HepG2 (cell line): ENCODE data around the gene FAM234B. TPM values are rescaled to one million over a fixed set of nuclear protein-coding genes. Genes with fewer than 3 reads are reported as not detected.

Experiments used
- ATAC-seq: fragments of 200-7000 bp; cut with Tn5 transposase; 3 replicates; pipeline ENCODE4 v1.9.1; 2020; ENCODE audit warnings: mild to moderate bottlenecking, moderate library complexity
- BruUV-seq: library from RNA; stranded (reverse); fragments of 400-500 nt; replicated peaks from 2 replicates; lab custom pipeline; 2021; lab: Mats Ljungman, UMichigan
- CTCF ChIA-PET: fragments of 300-600 bp; formaldehyde crosslinking; extraction: SDS; loops from one replicate; lab custom pipeline; 2021; ENCODE audit warnings: low total read pairs, inconsistent platforms, low intra/inter-chr PET ratio; lab: Yijun Ruan, JAX
- POLR2A ChIA-PET: fragments of 350-600 bp; sonication (Branson Sonifier 250); formaldehyde crosslinking; loops from one replicate; lab custom pipeline; 2020; ENCODE audit warnings: antibody characterized with exemption, inconsistent platforms; lab: Yijun Ruan, JAX
- DNase-seq: peaks from one replicate; pipeline ENCODE4 v3.0.0-alpha.2; 2015; ENCODE audit warnings: low spot score
- FAIRE-seq: peaks from 3 replicates; lab custom pipeline; 2011; peaks lifted over from hg19 to GRCh38; lab: Jason Lieb, UNC
- H2AFZ ChIP-seq: one replicate; pipeline ENCODE4 v1.6.1; 2011; ENCODE audit warnings: low read length, inconsistent platforms
- H3K27ac ChIP-seq: fragments of 300-600 bp; 3 replicates; pipeline ENCODE4 v1.8.0; 2011; ENCODE audit warnings: mixed run types, mild to moderate bottlenecking, mixed read lengths, low read length, inconsistent platforms; ENCODE audit not compliant: insufficient read depth; ENCODE audit errors: extremely low read length
- H3K27me3 ChIP-seq, 2 experiments: fragments of 200-600 bp in 1 of 2; 2 replicates in 1 of 2; 3 replicates in 1 of 2; pipeline versions ENCODE4 v1.6.0 to v1.8.0; 2011; ENCODE audit warnings: low read length in 2 of 2, mild to moderate bottlenecking in 2 of 2, moderate library complexity in 2 of 2, inconsistent platforms in 1 of 2; ENCODE audit not compliant: insufficient read depth in 2 of 2, control insufficient read depth in 1 of 2
- H3K36me3 ChIP-seq, 2 experiments: fragments of 200-600 bp in 1 of 2; replicated peaks in 1 of 2; 2 replicates in 1 of 2; 3 replicates in 1 of 2; pipeline versions ENCODE4 v1.5.1 to v1.8.0; 2011; ENCODE audit warnings: low read length in 2 of 2, inconsistent platforms in 1 of 2; ENCODE audit not compliant: insufficient read depth in 2 of 2, control insufficient read depth in 1 of 2
- H3K4me1 ChIP-seq: 2 replicates; pipeline ENCODE4 v1.5.1; 2012; ENCODE audit warnings: low read length, inconsistent platforms; ENCODE audit not compliant: insufficient read depth
- H3K4me2 ChIP-seq: 2 replicates; pipeline ENCODE4 v1.6.0; 2011; ENCODE audit warnings: low read depth, low read length, inconsistent platforms
- H3K4me3 ChIP-seq, 3 experiments: fragments of 200-600 bp in 1 of 3; sonication (generic), shearing (Covaris generic) in 1 of 3; replicated peaks in 1 of 3; 2 replicates each; pipeline ENCODE4 v1.5.1; 2011 to 2016; ENCODE audit warnings: low read length in 3 of 3, inconsistent platforms in 2 of 3, low read depth in 2 of 3, mild to moderate bottlenecking in 2 of 3, control low read depth in 1 of 3, mixed read lengths in 1 of 3; ENCODE audit not compliant: insufficient read depth in 1 of 3
- H3K79me2 ChIP-seq: one replicate; pipeline ENCODE4 v1.6.1; 2011; ENCODE audit warnings: low read length, inconsistent platforms; ENCODE audit not compliant: insufficient read depth
- H3K9ac ChIP-seq: 2 replicates; pipeline ENCODE4 v1.6.0; 2011; ENCODE audit warnings: mild to moderate bottlenecking, low read depth, low read length, inconsistent platforms; ENCODE audit not compliant: insufficient read depth
- H3K9me3 ChIP-seq: 2 replicates; pipeline ENCODE4 v1.5.1; 2012; ENCODE audit warnings: mild to moderate bottlenecking, low read length
- H4K20me1 ChIP-seq: 2 replicates; pipeline ENCODE4 v1.6.0; 2011; ENCODE audit warnings: inconsistent platforms, mild to moderate bottlenecking, low read length, moderate library complexity; ENCODE audit not compliant: insufficient read depth
- FOXP1 ChIP-seq, 2 experiments: fragments of 450-650 bp in 1 of 2; IDR thresholded peaks; 2 replicates each; pipeline ENCODE4 v1.6.1; 2017 to 2018; ENCODE audit warnings: antibody characterized with exemption in 1 of 2
- SCMH1 ChIP-seq: sonication (generic); formaldehyde crosslinking; IDR thresholded peaks from 2 replicates; pipeline ENCODE4 v1.9.0; 2021; ENCODE audit warnings: missing genetic modification reagents, mild to moderate bottlenecking, borderline replicate concordance
- ZNF207 ChIP-seq: fragments of 450-650 bp; IDR thresholded peaks from 2 replicates; pipeline ENCODE4 v1.6.1; 2016; ENCODE audit warnings: antibody characterized with exemption, borderline replicate concordance
- WGBS: methylation state at CpG from one replicate; pipeline ENCODE4 v1.1.6; 2017; ENCODE audit warnings: low lambda C conversion rate; 5-methylcytosine and 5-hydroxymethylcytosine counted together
- in situ Hi-C: cut with HindIII; loops from 2 replicates; pipeline ENCODE4 v1.10.0; 2017; ENCODE audit warnings: low pct_unique_long_range_greater_than_20kb; ENCODE audit not compliant: extremely low pct_ligation_motif_present
- intact Hi-C: fragments of 100-400 bp; cut with micrococcal nuclease; formaldehyde crosslinking; loops from one replicate; pipeline ENCODE4 v1.10.0; 2022; ENCODE audit not compliant: unreplicated experiment
- polyA plus RNA-seq, 8 experiments: library from polyadenylated mRNA; depleted of rRNA in 3 of 8; stranded (reverse) in 7 of 8; unstranded in 1 of 8; fragments of >200 nt; fragmentation: Illumina TruSeq in 4 of 8; extraction: Trizol in 4 of 8; gene quantifications; 2 replicates each; pipeline versions ENCODE4 v1.2.1 to v1.2.3, GENCODE V29; 2011 to 2016; ENCODE audit warnings: low read depth in 4 of 8, missing spikeins in 1 of 8, mixed read lengths in 1 of 8; ENCODE audit not compliant: insufficient read depth in 1 of 8
- total RNA-seq, 5 experiments: library from RNA; depleted of rRNA; stranded (reverse); fragments of >200 nt; fragmentation: Illumina TruSeq; extraction: Trizol; gene quantifications; 2 replicates each; pipeline ENCODE4 v1.2.3, GENCODE V29; 2016; ENCODE audit warnings: low read depth in 1 of 5
- TF ChIP-seq, protein P1 (sequence below): sonication (generic); formaldehyde crosslinking; IDR thresholded peaks from 2 replicates; pipeline ENCODE4 v1.8.1; 2023; ENCODE audit warnings: mild to moderate bottlenecking, inconsistent platforms, moderate library complexity, missing genetic modification reagents, borderline replicate concordance
- TF ChIP-seq, protein P2 (sequence below): sonication (generic); formaldehyde crosslinking; IDR thresholded peaks from 2 replicates; pipeline ENCODE4 v1.4.0; 2020; ENCODE audit warnings: missing genetic modification reagents, borderline replicate concordance

Gene FAM234B
- total and polyA plus RNA-seq, 2 of the 13 experiments (the other 11 are each of a cell fraction or from before 2014, with no cell fraction given): 7.8 to 13.8 TPM

DNA sequence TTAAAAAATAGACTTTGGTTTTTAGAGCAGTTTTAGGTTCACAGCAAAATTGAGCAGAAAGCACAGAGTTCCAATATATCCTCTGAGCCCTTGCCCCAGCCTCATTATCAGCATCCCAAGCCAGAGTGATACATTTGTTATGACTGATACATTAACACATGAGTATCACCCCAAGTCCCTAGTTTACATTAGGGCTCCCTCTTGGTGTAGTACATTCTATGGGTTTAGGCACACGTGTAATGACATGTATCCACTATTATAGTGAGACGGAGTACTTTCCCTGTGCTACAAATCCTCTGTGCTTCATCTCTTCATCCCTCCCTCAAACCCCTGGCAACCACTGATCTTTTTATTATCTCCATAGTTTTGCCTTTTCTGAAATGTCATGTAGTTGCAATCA, 81.8 kb downstream of the FAM234B start:
- no TSS peak for BruUV-seq
- POLR2A ChIA-PET: no interaction called here
- H3K27ac ChIP-seq: no peak overlapping the region
- TF ChIP-seq SCMH1 (CRISPR knock-in tag): no peak
- TF ChIP-seq, protein P1, sequence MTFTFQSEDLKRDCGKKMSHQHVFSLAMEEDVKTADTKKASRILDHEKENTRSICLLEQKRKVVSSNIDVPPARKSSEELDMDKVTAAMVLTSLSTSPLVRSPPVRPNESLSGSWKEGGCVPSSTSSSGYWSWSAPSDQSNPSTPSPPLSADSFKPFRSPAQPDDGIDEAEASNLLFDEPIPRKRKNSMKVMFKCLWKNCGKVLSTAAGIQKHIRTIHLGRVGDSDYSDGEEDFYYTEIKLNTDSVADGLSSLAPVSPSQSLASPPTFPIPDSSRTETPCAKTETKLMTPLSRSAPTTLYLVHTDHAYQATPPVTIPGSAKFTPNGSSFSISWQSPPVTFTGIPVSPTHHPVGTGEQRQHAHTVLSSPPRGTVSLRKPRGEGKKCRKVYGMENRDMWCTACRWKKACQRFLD (CRISPR knock-in tag): no peak
- no peak for TF ChIP-seq ZNF207
- TF ChIP-seq FOXP1 (IDR thresholded peaks at IDR 0.05): no peak
- TF ChIP-seq FOXP1 (CRISPR knock-in tag; IDR thresholded peaks at IDR 0.05): no peak
- TF ChIP-seq, protein P2, sequence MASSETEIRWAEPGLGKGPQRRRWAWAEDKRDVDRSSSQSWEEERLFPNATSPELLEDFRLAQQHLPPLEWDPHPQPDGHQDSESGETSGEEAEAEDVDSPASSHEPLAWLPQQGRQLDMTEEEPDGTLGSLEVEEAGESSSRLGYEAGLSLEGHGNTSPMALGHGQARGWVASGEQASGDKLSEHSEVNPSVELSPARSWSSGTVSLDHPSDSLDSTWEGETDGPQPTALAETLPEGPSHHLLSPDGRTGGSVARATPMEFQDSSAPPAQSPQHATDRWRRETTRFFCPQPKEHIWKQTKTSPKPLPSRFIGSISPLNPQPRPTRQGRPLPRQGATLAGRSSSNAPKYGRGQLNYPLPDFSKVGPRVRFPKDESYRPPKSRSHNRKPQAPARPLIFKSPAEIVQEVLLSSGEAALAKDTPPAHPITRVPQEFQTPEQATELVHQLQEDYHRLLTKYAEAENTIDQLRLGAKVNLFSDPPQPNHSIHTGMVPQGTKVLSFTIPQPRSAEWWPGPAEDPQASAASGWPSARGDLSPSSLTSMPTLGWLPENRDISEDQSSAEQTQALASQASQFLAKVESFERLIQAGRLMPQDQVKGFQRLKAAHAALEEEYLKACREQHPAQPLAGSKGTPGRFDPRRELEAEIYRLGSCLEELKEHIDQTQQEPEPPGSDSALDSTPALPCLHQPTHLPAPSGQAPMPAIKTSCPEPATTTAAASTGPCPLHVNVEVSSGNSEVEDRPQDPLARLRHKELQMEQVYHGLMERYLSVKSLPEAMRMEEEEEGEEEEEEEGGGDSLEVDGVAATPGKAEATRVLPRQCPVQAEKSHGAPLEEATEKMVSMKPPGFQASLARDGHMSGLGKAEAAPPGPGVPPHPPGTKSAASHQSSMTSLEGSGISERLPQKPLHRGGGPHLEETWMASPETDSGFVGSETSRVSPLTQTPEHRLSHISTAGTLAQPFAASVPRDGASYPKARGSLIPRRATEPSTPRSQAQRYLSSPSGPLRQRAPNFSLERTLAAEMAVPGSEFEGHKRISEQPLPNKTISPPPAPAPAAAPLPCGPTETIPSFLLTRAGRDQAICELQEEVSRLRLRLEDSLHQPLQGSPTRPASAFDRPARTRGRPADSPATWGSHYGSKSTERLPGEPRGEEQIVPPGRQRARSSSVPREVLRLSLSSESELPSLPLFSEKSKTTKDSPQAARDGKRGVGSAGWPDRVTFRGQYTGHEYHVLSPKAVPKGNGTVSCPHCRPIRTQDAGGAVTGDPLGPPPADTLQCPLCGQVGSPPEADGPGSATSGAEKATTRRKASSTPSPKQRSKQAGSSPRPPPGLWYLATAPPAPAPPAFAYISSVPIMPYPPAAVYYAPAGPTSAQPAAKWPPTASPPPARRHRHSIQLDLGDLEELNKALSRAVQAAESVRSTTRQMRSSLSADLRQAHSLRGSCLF (CRISPR knock-in tag): no peak
- no peak overlapping the region for H2AFZ ChIP-seq
- FAIRE-seq (no peak), ATAC-seq (no peak), DNase-seq (no peak)
- H3K4me3 ChIP-seq: no peak overlapping the region
- no peaks in the 10 kb centered on the region for H3K4me1 ChIP-seq
- H3K79me2 ChIP-seq: no peaks in the 10 kb centered on the region
- intact Hi-C loops (no loop called here), in situ Hi-C loops (no loop called here)
- no peaks in the 10 kb centered on the region for H3K36me3 ChIP-seq
- no peaks in the 10 kb centered on the region; the same call in 1 of the 2 replicates for H4K20me1 ChIP-seq
- H3K9ac ChIP-seq: no peak overlapping the region
- H3K4me2 ChIP-seq: no peak overlapping the region
- CTCF ChIA-PET: no interaction called here
- peaks cover 2 to 27% of the 10 kb centered on the region in 2 experiments; a peak in 2 of 5 replicates for H3K27me3 ChIP-seq
- H3K9me3 ChIP-seq: no peaks in the 10 kb centered on the region
- 16% methylated on average over 2 of the region's 2 CpGs for WGBS
